ENCODE measurements around the gene UBR1. TPM values are rescaled to one million over a fixed set of nuclear protein-coding genes. Genes with fewer than 3 reads are reported as not detected.
"Not testable (repeated sequence)": the region's sequence is repeated elsewhere in the genome, so short reads cannot be mapped to it uniquely, and the experiment has no call there.

UBR1 gene
- total RNA-seq, 1 experiment from 2014 or later = 22.2 TPM

- H3K79me2 ChIP-seq (ENCODE audit: insufficient read depth, low read length) = no peaks in the 10 kb centered on the region
- H2BK12ac ChIP-seq (ENCODE audit: insufficient read length, low read depth, low read length) = no peak overlapping the region
- H2AK5ac ChIP-seq (ENCODE audit: insufficient read length, low read length) = no peak overlapping the region
- Mint-ChIP-seq H3K4me3 (no peak overlapping the region), H3K9me3 (peaks cover 6 to 11% of the 10 kb centered on the region in 2 experiments; a peak in 4 of 5 replicates), H3K27ac (no peak overlapping the region), H3K36me3 (ENCODE audit: insufficient read depth in 1 of 3, low read depth in 3 of 3) (peaks cover 34 to 57% (median 53%) of the 10 kb centered on the region in 3 experiments), H3K27me3 (ENCODE audit: low read depth) (no peaks in the 10 kb centered on the region), H3K4me1 (no peaks in the 10 kb centered on the region)
- H2BK5ac ChIP-seq (ENCODE audit: insufficient read length, low read length) = no peak overlapping the region
- no peaks in the 10 kb centered on the region for H3K79me1 ChIP-seq (ENCODE audit: insufficient read depth, low read depth, low read length, poor library complexity, severe bottlenecking)
- no peak overlapping the region for H3K27ac ChIP-seq (ENCODE audit: insufficient read length, low read depth, low read length)
- no peak for DNase-seq
- H3K18ac ChIP-seq (ENCODE audit: insufficient read length, low read depth, low read length) = no peak overlapping the region
- H3K14ac ChIP-seq (ENCODE audit: insufficient read depth, low read length) = no peak overlapping the region
- H4K8ac ChIP-seq (replicated peaks; ENCODE audit: insufficient read length, low read depth, low read length) = no peak overlapping the region
- no peak overlapping the region for H4K5ac ChIP-seq (ENCODE audit: insufficient read length, low read depth, low read length)
- no peak overlapping the region for H2AFZ ChIP-seq (ENCODE audit: low read length)
- H3K23ac ChIP-seq (ENCODE audit: insufficient read length, low read depth, low read length) = no peak overlapping the region
- no peak overlapping the region for H3K56ac ChIP-seq (ENCODE audit: insufficient read length, low read depth, low read length)
- no peak for TF ChIP-seq CTCF (conservative IDR thresholded peaks at IDR 0.05)
- H4K20me1 ChIP-seq (ENCODE audit: control insufficient read depth, insufficient read depth, insufficient read length) = no peaks in the 10 kb centered on the region
- no peak overlapping the region for H3K9ac ChIP-seq (ENCODE audit: extremely low read depth, insufficient read length, low read length)
- no peak overlapping the region for H4K91ac ChIP-seq (ENCODE audit: insufficient read length, low read depth, low read length)
- no peak overlapping the region for H2BK20ac ChIP-seq (ENCODE audit: low read depth, low read length, poor library complexity, severe bottlenecking)
- no peak overlapping the region for H3T11ph ChIP-seq (ENCODE audit: low read length)
- no peak overlapping the region for H3K4me2 ChIP-seq (ENCODE audit: insufficient read depth, insufficient read length, low read length)
- no peak overlapping the region for H2BK120ac ChIP-seq (ENCODE audit: low read depth, low read length, poor library complexity, severe bottlenecking)
- no peaks in the 10 kb centered on the region for H3K9me3 ChIP-seq (ENCODE audit: control insufficient read depth, low read depth, low read length)
- no peaks in the 10 kb centered on the region for H3K27me3 ChIP-seq (ENCODE audit: insufficient read depth, low read length)
- H2BK15ac ChIP-seq (ENCODE audit: low read depth, low read length) = no peak overlapping the region
- H3K4ac ChIP-seq (ENCODE audit: low read depth, low read length) = no peak overlapping the region
- no peaks in the 10 kb centered on the region for H3K4me1 ChIP-seq (ENCODE audit: insufficient read depth, low read length)
- WGBS (ENCODE audit: extremely low coverage, insufficient read length, low lambda C conversion rate) = no CpG with 5 or more reads among the region's 3 CpGs
- no peaks in the 10 kb centered on the region for H3K23me2 ChIP-seq (ENCODE audit: insufficient read length, low read depth, low read length, poor library complexity, severe bottlenecking)
These were observed 98.8 kb downstream of the UBR1 start for GRCh38 chr15:43006991-43007390.

- not testable (repeated sequence) for H4K5ac ChIP-seq (ENCODE audit: insufficient read length, low read depth, low read length); H3K9me3 ChIP-seq (ENCODE audit: control insufficient read depth, low read depth, low read length); H2AK5ac ChIP-seq (ENCODE audit: insufficient read length, low read length); H3K4ac ChIP-seq (ENCODE audit: low read depth, low read length); H3K4me1 Mint-ChIP-seq; H4K91ac ChIP-seq (ENCODE audit: insufficient read length, low read depth, low read length); H3K56ac ChIP-seq (ENCODE audit: insufficient read length, low read depth, low read length); H3K27me3 Mint-ChIP-seq (ENCODE audit: low read depth); H3K23me2 ChIP-seq (ENCODE audit: insufficient read length, low read depth, low read length, poor library complexity, severe bottlenecking); H4K8ac ChIP-seq (replicated peaks; ENCODE audit: insufficient read length, low read depth, low read length); H3K27me3 ChIP-seq (ENCODE audit: insufficient read depth, low read length); H2BK15ac ChIP-seq (ENCODE audit: low read depth, low read length); H3K79me1 ChIP-seq (ENCODE audit: insufficient read depth, low read depth, low read length, poor library complexity, severe bottlenecking); H4K20me1 ChIP-seq (ENCODE audit: control insufficient read depth, insufficient read depth, insufficient read length); H2BK12ac ChIP-seq (ENCODE audit: insufficient read length, low read depth, low read length); H3K23ac ChIP-seq (ENCODE audit: insufficient read length, low read depth, low read length); H3K4me2 ChIP-seq (ENCODE audit: insufficient read depth, insufficient read length, low read length); H3K4me3 Mint-ChIP-seq; H3K14ac ChIP-seq (ENCODE audit: insufficient read depth, low read length); H3K27ac Mint-ChIP-seq; DNase-seq; H3K4me1 ChIP-seq (ENCODE audit: insufficient read depth, low read length); H3T11ph ChIP-seq (ENCODE audit: low read length); H2BK20ac ChIP-seq (ENCODE audit: low read depth, low read length, poor library complexity, severe bottlenecking); H2BK5ac ChIP-seq (ENCODE audit: insufficient read length, low read length); H3K27ac ChIP-seq (ENCODE audit: insufficient read length, low read depth, low read length); H3K9ac ChIP-seq (ENCODE audit: extremely low read depth, insufficient read length, low read length); H3K18ac ChIP-seq (ENCODE audit: insufficient read length, low read depth, low read length); H3K79me2 ChIP-seq (ENCODE audit: insufficient read depth, low read length); H2BK120ac ChIP-seq (ENCODE audit: low read depth, low read length, poor library complexity, severe bottlenecking); H2AFZ ChIP-seq (ENCODE audit: low read length)
- H3K9me3 Mint-ChIP-seq = peaks cover 6 to 11% of the 10 kb centered on the region in 2 experiments; a peak in 4 of 5 replicates
- WGBS (ENCODE audit: extremely low coverage, insufficient read length, low lambda C conversion rate) = no CpG with 5 or more reads among the region's 42 CpGs
- H3K36me3 Mint-ChIP-seq (ENCODE audit: insufficient read depth in 1 of 3, low read depth in 3 of 3) = peaks cover 34 to 45% (median 44%) of the 10 kb centered on the region in 3 experiments
These were observed 100.8 kb downstream of the UBR1 start for GRCh38 chr15:43004886-43005595.
